ENCODE results near the gene TOMM7.
"Not testable (repeated sequence)": the region's sequence is repeated elsewhere in the genome, so short reads cannot be mapped to it uniquely, and the experiment has no call there.

Gene TOMM7

GRCh38 chr7:22853674-22854157 lies 31.1 kb upstream of the TOMM7 start:
- DNase-seq (ENCODE audit: low read depth in 2 of 2, low spot score in 1 of 2), result peak; percentile 34 to 46

- no peak for DNase-seq (ENCODE audit: low read depth in 2 of 2, low spot score in 1 of 2)
Measured at GRCh38 chr7:22853138-22853537, 30.5 kb upstream of the TOMM7 start.

- no peak for DNase-seq (ENCODE audit: low read depth in 2 of 2, low spot score in 1 of 2)
Measured at GRCh38 chr7:22851145-22851544, 28.5 kb upstream of the TOMM7 start.

- DNase-seq (ENCODE audit: low read depth in 2 of 2, low spot score in 1 of 2), result not testable (repeated sequence)
Measured at GRCh38 chr7:22850394-22850793, 27.7 kb upstream of the TOMM7 start.

- no peak for DNase-seq (ENCODE audit: low read depth in 2 of 2, low spot score in 1 of 2)
Measured at GRCh38 chr7:22849662-22850061, 27.0 kb upstream of the TOMM7 start.

GRCh38 chr7:22849172-22849571 lies 26.5 kb upstream of the TOMM7 start:
- DNase-seq (ENCODE audit: low read depth in 2 of 2, low spot score in 1 of 2), result no peak

GRCh38 chr7:22846961-22847360 lies 24.3 kb upstream of the TOMM7 start:
- DNase-seq (ENCODE audit: low read depth in 2 of 2, low spot score in 1 of 2), result no peak

- no peak for DNase-seq (ENCODE audit: low read depth in 2 of 2, low spot score in 1 of 2)
Measured at GRCh38 chr7:22845221-22845834, 22.7 kb upstream of the TOMM7 start.

- DNase-seq (ENCODE audit: low read depth in 2 of 2, low spot score in 1 of 2), result no peak
Measured at GRCh38 chr7:22843681-22844309, 21.1 kb upstream of the TOMM7 start.

GRCh38 chr7:22842973-22843372 lies 20.3 kb upstream of the TOMM7 start:
- no peak for DNase-seq (ENCODE audit: low read depth in 2 of 2, low spot score in 1 of 2)

- no peak for DNase-seq (ENCODE audit: low read depth in 2 of 2, low spot score in 1 of 2)
Measured at GRCh38 chr7:22842383-22842941, 19.8 kb upstream of the TOMM7 start.

GRCh38 chr7:22841954-22842353 lies 19.3 kb upstream of the TOMM7 start:
- DNase-seq (ENCODE audit: low read depth in 2 of 2, low spot score in 1 of 2), result no peak

GRCh38 chr7:22837308-22837707 lies 14.7 kb upstream of the TOMM7 start:
- no peak for DNase-seq (ENCODE audit: low read depth in 2 of 2, low spot score in 1 of 2)

GRCh38 chr7:22836506-22836905 lies 13.9 kb upstream of the TOMM7 start:
- not testable (repeated sequence) for DNase-seq (ENCODE audit: low read depth in 2 of 2, low spot score in 1 of 2)

GRCh38 chr7:22833957-22834356 lies 11.3 kb upstream of the TOMM7 start:
- DNase-seq (ENCODE audit: low read depth in 2 of 2, low spot score in 1 of 2), result no peak

- DNase-seq (ENCODE audit: low read depth in 2 of 2, low spot score in 1 of 2), result no peak
Measured at GRCh38 chr7:22833113-22833855, 10.6 kb upstream of the TOMM7 start.

GRCh38 chr7:22832401-22832800 lies 9.8 kb upstream of the TOMM7 start:
- DNase-seq (ENCODE audit: low read depth in 2 of 2, low spot score in 1 of 2), result no peak

GRCh38 chr7:22831602-22832305 lies 9.1 kb upstream of the TOMM7 start:
- DNase-seq (ENCODE audit: low read depth in 2 of 2, low spot score in 1 of 2), result no peak

GRCh38 chr7:22827563-22827962 lies 4.9 kb upstream of the TOMM7 start:
- DNase-seq (ENCODE audit: low read depth in 2 of 2, low spot score in 1 of 2), result no peak

GRCh38 chr7:22826593-22826992 lies 3.9 kb upstream of the TOMM7 start:
- DNase-seq (ENCODE audit: low read depth in 2 of 2, low spot score in 1 of 2), result no peak

GRCh38 chr7:22824760-22825159 lies 2.1 kb upstream of the TOMM7 start:
- no peak for DNase-seq (ENCODE audit: low read depth in 2 of 2, low spot score in 1 of 2)

Data from stimulated activated CD8-positive, alpha-beta memory T cell treated with anti-CD3 and anti-CD28 coated beads, Interleukin-4, amount 100 ng/mL, for 4 hours (primary cell).